Natural killer cell (primary cell): ENCODE results near the gene UFC1. TPM values are rescaled to one million over a fixed set of nuclear protein-coding genes. Genes with fewer than 3 reads are reported as not detected.

Experiments used
- ATAC-seq, 3 donors: fragments of 150-1000 bp in 2 of 3; fragments of 200-7000 bp in 1 of 3; cut with Tn5 transposase; 1 replicate in 1 of 3; 2 replicates in 2 of 3; pipeline ENCODE4 v1.10.0; 2021; ENCODE audit warnings: mild to moderate bottlenecking in 2 of 3, moderate library complexity in 2 of 3
- DNase-seq, 2 donors: peaks; one replicate each; pipeline versions ENCODE4 v3.0.0 to v3.0.0-alpha.2; 2013 to 2021; ENCODE audit warnings: mixed read lengths in 1 of 2
- H3K27ac ChIP-seq: one replicate; pipeline ENCODE4 v1.5.1; 2013; ENCODE audit warnings: mild to moderate bottlenecking, low read length
- H3K27me3 ChIP-seq: one replicate; pipeline ENCODE4 v1.6.1; 2013; ENCODE audit warnings: low read length; ENCODE audit not compliant: control insufficient read depth, insufficient read depth
- H3K36me3 ChIP-seq: one replicate; pipeline ENCODE4 v1.6.1; 2013; ENCODE audit warnings: low read length; ENCODE audit not compliant: control insufficient read depth, insufficient read depth
- H3K4me1 ChIP-seq: one replicate; pipeline ENCODE4 v1.6.1; 2013; ENCODE audit warnings: low read length; ENCODE audit not compliant: control insufficient read depth, insufficient read depth
- H3K4me3 ChIP-seq: one replicate; pipeline ENCODE4 v1.5.1; 2013; ENCODE audit warnings: low read length
- H3K9me3 ChIP-seq: one replicate; pipeline ENCODE4 v1.6.1; 2013; ENCODE audit warnings: low read length; ENCODE audit not compliant: control insufficient read depth, insufficient read depth
- H3K27ac Mint-ChIP-seq, 2 donors: one replicate each; pipeline ENCODE4 v1.8.0; 2022; ENCODE audit warnings: mild to moderate bottlenecking in 2 of 2, mixed read lengths in 2 of 2, moderate library complexity in 1 of 2
- H3K27me3 Mint-ChIP-seq, 2 donors: one replicate each; pipeline ENCODE4 v1.8.0; 2022; ENCODE audit warnings: low read depth in 2 of 2, mixed read lengths in 2 of 2
- H3K36me3 Mint-ChIP-seq: one replicate; pipeline ENCODE4 v1.8.0; 2022; ENCODE audit warnings: mixed read lengths
- H3K4me1 Mint-ChIP-seq, 2 donors: one replicate each; pipeline ENCODE4 v1.8.0; 2022; ENCODE audit warnings: mixed read lengths in 2 of 2
- H3K4me3 Mint-ChIP-seq: one replicate; pipeline ENCODE4 v1.8.0; 2022; ENCODE audit warnings: mild to moderate bottlenecking, moderate library complexity, mixed read lengths
- H3K9me3 Mint-ChIP-seq, 2 donors: one replicate each; pipeline ENCODE4 v1.8.0; 2022; ENCODE audit warnings: mixed read lengths in 2 of 2
- WGBS: methylation state at CpG from one replicate; pipeline ENCODE4 v1.1.7; 2013; ENCODE audit warnings: missing lambda C conversion rate; ENCODE audit not compliant: insufficient coverage; 5-methylcytosine and 5-hydroxymethylcytosine counted together
- intact Hi-C: fragments of 100-400 bp; cut with micrococcal nuclease; formaldehyde crosslinking; loops from one replicate; pipeline ENCODE4 v1.14.2; 2022
- total RNA-seq, 4 donors: library from RNA; stranded (reverse); fragments of 120-200 nt in 1 of 4; gene quantifications; one replicate each; pipeline versions ENCODE4 v1.2.3 to v1.2.4, GENCODE V29; 2013 to 2022
- TF ChIP-seq, protein P1 (sequence below): fragments of 200-600 bp; IDR thresholded peaks from one replicate; pipeline ENCODE4 v1.8.0; 2022; ENCODE audit warnings: antibody characterized with exemption

Gene UFC1
- total RNA-seq, 3 donors from 2014 or later (not counting 1 experiment from before 2014, with no cell fraction given) = 109 to 155 (median 117) TPM

DNA sequence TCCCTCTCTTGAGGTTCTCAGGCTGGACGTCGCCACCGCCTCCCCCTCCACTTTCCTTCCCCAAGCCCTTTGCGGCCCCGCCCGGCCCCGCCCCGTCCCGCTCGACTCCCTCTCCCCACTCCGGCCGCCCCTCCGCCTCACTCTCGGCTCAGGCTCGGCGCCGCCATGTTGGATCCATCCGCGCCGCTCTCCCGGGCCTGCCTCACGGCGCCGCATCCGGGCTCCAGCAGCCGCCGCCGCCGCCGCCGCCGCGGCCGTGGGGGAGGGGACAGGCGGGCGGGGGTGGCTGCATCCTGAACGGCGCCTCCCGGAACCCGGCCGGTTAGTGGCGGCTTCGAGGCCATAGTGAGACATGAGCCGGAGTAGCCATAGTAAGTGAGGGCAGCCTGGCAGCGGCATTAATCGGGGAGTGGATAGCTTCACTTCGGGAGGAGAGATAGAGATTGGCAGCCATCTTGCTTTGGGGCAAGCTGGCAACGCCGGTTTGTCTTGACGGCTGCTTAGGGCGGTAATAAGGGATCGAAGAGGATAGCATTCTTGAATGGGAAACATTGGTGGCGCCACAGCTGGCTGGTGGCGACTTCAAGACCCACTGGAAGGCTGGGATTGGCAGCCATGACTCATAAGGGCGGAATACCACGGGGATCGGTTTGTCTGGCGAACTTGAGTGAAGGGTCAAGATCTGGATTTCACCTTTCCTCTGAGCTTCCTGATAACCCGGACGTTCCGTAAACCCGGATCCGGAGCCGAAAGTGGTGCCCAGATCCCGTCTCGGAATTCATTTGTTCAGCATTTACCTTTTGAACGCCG, 21.2 kb upstream of the UFC1 start, which contains the start of gene DEDD:
Gene DEDD (minus strand): TSS at position 258 of the 810 bp plus-strand sequence. CDS start 8,205 bp downstream, outside the sequence.
- WGBS = under 1% methylated on average over 62 of the region's 68 CpGs
- Mint-ChIP-seq H3K4me3 (no peak within 1 kb of the TSS), H3K4me1 (peaks cover 21 to 43% of the 10 kb centered on the region in 2 donors), H3K9me3 (no peaks in the 10 kb centered on the region), H3K27ac (no peak within 1 kb of the TSS), H3K36me3 (no peaks in the 10 kb centered on the region), H3K27me3 (no peaks in the 10 kb centered on the region)
- DNase-seq (peak; percentile 81 to 95), ATAC-seq (peak; percentile 92 to 97 (median 95))
- Histone ChIP-seq H3K27me3 (no peaks in the 10 kb centered on the region), H3K4me3 (peak within 1 kb of the TSS; percentile 77), H3K4me1 (peaks cover 21% of the 10 kb centered on the region), H3K9me3 (no peaks in the 10 kb centered on the region), H3K27ac (peak within 1 kb of the TSS; percentile 81), H3K36me3 (peaks cover 7% of the 10 kb centered on the region)
- TF ChIP-seq, protein P1, sequence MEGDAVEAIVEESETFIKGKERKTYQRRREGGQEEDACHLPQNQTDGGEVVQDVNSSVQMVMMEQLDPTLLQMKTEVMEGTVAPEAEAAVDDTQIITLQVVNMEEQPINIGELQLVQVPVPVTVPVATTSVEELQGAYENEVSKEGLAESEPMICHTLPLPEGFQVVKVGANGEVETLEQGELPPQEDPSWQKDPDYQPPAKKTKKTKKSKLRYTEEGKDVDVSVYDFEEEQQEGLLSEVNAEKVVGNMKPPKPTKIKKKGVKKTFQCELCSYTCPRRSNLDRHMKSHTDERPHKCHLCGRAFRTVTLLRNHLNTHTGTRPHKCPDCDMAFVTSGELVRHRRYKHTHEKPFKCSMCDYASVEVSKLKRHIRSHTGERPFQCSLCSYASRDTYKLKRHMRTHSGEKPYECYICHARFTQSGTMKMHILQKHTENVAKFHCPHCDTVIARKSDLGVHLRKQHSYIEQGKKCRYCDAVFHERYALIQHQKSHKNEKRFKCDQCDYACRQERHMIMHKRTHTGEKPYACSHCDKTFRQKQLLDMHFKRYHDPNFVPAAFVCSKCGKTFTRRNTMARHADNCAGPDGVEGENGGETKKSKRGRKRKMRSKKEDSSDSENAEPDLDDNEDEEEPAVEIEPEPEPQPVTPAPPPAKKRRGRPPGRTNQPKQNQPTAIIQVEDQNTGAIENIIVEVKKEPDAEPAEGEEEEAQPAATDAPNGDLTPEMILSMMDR = no peak
- intact Hi-C loops = loop anchor here (1.0 kb wide), 3 partner anchors 15 to 34 kb away; partner anchors contain the start of genes PPOX and UFC1

DNA sequence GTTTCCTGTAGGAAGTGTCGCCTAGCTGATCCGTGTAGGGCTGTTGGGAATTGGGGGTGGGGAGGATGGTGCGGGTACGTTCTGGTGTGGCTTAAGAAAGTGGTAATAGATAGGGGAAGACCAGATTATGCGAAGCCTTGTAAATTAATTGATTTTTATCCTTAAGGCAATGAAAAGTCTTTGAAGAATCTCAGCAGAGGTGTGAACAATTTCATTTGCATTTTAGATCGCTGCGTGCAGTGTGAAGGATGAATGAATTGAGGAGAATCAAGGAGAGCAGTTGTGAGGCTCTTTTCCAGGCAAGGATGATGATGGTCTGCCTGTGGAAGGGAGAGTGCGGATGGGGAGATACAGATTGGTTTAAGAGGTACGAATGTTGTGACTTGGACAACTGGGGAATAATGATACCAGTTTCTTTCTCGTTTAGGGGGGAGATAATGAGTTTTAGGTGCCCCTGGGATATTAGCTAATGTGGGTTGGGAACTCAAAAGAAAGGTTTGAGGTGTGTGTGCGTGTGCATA, 20.5 kb upstream of the UFC1 start:
- H3K27me3 Mint-ChIP-seq = no peaks in the 10 kb centered on the region
- Histone ChIP-seq H3K9me3 (no peaks in the 10 kb centered on the region), H3K4me1 (peaks cover 21% of the 10 kb centered on the region), H3K36me3 (peaks cover 3% of the 10 kb centered on the region), H3K27ac (peak overlapping the region; percentile 81), H3K27me3 (no peaks in the 10 kb centered on the region), H3K4me3 (peak overlapping the region; percentile 77)
- intact Hi-C loops = loop anchor here (1.0 kb wide), 1 partner anchor 20 kb away; the partner anchor contains the start of gene UFC1
- H3K4me3 Mint-ChIP-seq = no peak overlapping the region
- no peaks in the 10 kb centered on the region for H3K9me3 Mint-ChIP-seq
- WGBS = 7% methylated on average over 11 of the region's 11 CpGs
- H3K27ac Mint-ChIP-seq = no peak overlapping the region
- DNase-seq (no peak), ATAC-seq (peak in 2 of 3 donors; percentile 2 to 5)
- H3K36me3 Mint-ChIP-seq = no peaks in the 10 kb centered on the region
- TF ChIP-seq, protein P1 = no peak
- peaks cover 19 to 39% of the 10 kb centered on the region in 2 donors for H3K4me1 Mint-ChIP-seq

DNA sequence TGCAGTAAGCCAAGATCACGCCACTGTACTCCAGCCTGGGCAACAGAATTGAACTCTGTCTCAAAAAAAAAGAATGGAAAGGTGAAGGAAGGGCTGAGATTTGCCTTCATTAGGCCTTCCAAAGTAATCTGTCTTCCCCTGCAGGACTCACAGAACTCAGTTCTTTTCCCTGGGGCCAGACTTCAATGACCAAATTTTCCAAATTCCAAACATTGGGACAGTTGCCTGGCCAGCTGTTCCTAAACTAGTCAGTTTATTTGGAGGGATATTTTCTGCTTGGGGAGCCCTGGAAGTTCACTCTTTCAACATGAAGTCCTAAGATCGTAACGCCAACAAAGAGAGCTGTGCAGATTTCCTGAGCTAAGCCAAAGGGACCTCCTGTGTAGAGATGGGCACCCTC, 15.9 kb upstream of the UFC1 start:
- Histone ChIP-seq H3K4me3 (no peak overlapping the region), H3K36me3 (no peaks in the 10 kb centered on the region), H3K4me1 (peaks cover 12% of the 10 kb centered on the region), H3K9me3 (no peaks in the 10 kb centered on the region), H3K27ac (no peak overlapping the region), H3K27me3 (no peaks in the 10 kb centered on the region)
- H3K36me3 Mint-ChIP-seq = no peaks in the 10 kb centered on the region
- WGBS = 94% methylated on average over 3 of the region's 3 CpGs
- intact Hi-C loops = no loop called here
- H3K9me3 Mint-ChIP-seq = no peaks in the 10 kb centered on the region
- no peaks in the 10 kb centered on the region for H3K27me3 Mint-ChIP-seq
- DNase-seq (no peak), ATAC-seq (no peak)
- H3K4me3 Mint-ChIP-seq = no peak overlapping the region
- H3K27ac Mint-ChIP-seq = no peak overlapping the region
- TF ChIP-seq, protein P1 = no peak
- peaks cover 0 to 16% of the 10 kb centered on the region in 2 donors for H3K4me1 Mint-ChIP-seq
